Fibroblast of skin of right quadriceps (primary cell): Measurements from ENCODE around the gene SDK1.
"Not testable (repeated sequence)": the region's sequence is repeated elsewhere in the genome, so short reads cannot be mapped to it uniquely, and the experiment has no call there.

ENCODE experiments used
- DNase-seq: peaks from one replicate; pipeline ENCODE4 v3.0.0-alpha.2; 2013

Gene SDK1

DNA sequence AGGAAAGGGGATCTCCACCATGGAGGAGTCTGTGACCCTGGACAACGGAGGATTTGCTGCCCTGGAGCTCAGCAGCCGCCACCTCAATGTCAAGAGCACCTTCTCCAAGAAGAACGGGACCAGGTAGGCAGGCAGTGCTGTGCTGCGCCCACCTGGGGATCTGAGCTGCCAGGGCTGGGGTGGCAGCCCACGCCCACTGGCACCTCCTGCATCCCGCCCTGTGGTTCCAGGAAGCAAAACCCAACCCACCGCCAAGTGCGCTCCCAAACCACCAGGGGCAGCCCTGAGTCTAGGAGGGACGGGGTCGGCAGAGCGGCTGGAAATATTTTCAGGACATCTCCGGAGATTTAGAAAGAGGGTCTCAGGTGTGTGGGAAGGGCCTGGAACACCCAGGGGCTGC lies 940.7 kb downstream of the SDK1 start:
- no peak for DNase-seq

DNA sequence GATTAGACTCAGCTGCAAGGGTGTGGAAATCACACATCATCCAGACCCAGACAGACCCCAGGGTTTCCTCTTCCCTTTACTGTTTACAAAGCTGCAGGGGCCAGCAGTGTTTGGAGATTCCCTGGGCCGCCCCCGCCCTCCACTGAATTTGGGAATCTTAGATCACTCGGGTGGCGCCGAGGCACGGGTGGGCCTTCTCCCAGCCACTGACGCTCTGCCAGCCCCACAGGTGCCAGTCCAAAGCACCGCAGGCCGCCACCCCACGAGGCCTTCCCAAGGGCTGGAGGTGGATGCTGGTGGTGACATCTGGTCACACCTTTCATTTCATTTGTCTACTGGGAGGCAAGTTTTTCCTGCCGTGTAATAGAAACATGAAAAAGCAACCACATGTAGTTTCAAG lies 941.7 kb downstream of the SDK1 start:
- no peak for DNase-seq

DNA sequence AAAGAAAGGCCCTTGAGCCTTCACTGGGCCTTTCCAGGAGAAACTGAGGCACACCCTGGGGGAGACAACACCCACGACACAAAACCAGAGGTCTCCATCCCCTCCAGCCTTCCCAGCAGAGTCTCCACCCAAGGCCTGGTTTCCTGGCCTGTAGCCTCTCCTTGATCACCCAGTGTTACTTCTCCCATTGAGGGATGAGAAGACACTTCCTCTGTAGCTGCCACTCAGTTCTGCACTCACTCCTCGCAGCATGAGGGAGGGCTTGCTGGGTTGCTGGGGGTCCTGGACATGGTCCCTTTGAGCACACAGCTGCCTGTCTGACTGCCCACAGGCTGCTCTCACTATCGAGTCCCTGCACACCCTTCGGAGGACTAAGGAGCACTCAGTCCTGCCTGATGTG lies 943.0 kb downstream of the SDK1 start:
- no peak for DNase-seq

DNA sequence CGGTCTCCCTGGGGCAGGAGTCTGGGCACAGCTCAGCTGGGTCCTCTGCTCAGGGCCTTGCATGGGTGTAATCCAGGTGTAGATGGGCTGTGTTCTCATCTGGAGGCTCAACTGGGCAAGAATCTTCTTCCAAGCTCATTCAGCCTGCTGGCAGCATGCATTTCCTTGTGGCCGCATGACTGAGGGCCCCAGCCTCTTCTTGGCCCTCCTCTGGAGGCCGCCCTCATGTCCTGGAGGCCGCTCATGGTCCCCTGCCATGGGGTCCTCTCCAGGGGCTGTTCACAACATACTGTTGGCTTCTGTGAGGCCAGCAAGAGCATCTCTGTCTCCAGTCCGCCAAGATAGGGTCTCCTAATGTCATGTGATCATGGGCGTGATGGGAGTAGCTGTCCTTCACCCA lies 943.6 kb downstream of the SDK1 start:
- no peak for DNase-seq

DNA sequence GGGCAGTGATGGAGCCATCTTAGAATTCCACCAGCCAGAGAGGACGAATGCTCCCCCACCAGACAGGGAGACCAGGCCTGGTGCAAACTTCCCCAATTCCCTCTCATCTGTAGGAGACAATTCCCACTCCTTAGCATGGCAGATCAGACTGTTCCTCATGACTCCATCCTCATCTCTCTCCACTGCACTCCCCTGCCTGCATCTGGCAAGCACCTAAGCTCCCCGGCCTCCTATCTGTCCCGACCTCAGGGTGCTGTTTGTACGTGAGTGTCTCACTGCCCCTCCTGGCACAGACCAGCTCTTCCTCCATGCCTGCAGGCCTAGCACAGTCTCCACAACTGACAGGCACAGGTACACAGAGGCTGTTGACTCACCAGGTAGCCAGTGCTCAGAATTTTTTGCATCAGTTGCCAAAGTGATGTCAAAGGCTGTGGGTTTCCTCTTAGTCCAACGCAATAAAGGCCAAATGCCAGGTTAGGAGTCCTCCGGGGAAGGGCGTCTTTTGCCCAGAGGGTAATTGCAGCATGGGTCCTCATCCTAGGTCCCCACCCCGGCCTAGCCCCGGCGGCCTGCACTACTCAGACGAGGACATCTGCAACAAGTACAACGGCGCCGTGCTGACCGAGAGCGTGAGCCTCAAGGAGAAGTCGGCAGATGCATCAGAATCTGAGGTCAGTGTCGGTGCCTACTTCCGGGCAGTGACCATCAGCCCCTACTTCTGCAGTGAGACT lies 944.2 kb downstream of the SDK1 start:
- no peak for DNase-seq

DNA sequence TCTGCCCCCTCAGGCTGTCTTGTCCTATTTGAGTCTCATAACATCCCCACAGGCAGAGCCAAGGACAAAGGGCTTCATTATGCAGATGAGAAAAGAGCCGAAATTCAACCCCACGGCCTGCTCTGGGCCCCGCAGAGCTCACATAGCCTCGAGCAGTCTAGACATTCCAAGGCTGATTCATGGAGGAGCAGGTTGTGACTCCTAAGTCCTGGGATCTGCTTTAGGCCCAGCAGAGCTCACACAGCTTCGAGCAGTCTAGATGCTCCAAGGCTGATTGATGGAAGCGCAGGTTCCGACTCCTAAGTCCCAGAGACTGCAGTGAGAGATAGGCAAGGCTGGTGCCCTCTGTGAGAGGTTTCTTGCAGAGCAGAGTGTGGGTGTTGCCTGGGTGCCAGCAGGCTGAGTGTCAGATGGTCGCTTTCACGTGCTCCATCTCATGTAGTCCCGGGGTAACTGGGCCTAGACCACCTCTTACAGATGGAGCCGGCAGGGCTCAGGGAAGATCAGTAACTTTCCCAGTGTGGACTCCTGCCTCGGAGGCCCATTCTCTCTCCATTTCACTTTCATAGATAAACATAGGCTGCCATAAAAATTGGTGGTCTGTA lies 944.9 kb downstream of the SDK1 start:
- DNase-seq = no peak

DNA sequence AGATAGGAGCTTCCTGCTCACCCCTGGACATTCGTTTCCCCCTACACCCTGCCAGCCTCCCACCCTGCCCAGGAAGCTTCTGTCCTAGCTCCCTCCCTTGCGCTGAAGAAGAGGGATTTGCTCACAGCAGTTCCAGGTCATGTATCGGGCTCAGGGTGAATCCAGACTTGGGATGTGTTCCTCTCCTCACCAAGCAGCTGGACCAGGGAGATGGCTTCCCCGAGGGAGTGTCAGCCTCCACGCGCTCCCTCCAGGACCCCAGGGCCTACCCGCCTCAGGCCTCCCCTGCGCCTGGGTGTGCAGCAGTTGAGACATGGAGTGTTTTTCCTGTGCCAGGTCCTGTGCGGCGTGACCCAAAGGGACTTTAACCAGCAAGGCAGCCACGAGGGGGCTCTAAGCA lies 945.5 kb downstream of the SDK1 start:
- no peak for DNase-seq

DNA sequence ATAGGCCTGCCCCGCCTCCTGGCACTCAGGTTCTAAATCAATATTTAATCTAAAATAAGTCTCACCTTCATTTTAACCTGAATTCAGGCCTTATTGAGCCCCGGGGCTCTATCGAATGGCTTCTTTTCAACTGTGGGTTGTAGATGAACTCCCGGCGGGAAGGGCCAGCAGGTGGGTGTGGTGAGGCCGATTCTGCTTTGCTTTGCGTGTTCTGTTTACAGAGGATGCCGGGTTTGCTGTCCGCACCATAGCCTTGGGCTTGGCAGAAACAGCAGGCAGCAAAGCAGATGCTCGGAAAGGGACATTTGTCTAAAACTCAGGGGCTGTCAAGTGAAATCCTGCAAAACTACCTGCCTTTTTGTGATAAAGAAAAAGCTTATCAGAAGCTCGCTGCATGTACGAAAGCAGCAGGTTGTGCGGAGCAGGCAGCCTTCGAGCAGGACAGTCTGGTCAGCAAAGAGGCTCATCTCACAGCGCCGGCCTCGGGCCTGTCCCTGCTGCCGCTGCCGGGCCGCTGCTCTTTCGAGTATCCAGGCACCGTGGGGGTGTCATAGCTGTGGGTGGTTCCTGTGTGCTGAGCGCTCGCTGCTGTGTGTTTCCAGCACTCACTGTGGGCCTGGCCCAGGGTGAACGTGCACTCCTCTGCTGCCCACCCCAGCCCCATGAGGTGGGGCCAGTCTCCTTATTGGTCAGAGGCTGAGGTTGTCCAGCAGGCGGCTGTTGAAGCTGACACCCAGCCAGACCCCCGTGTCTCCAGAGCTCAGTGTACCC lies 946.2 kb downstream of the SDK1 start:
- no peak for DNase-seq

DNA sequence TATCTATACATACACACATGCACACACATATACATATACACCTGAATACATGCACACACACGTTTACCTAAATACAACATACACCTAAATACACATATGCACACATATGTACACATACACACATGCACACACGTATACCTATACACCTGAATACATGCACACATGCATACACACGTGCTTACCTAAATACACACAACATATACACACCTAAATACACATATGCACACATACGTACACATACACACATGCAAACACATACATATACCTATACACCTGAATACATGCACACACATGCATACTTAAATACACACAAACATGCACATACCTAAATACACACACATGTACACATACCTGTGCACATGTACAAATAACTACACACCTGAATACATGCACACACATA lies 947.2 kb downstream of the SDK1 start:
- no peak for DNase-seq

DNA sequence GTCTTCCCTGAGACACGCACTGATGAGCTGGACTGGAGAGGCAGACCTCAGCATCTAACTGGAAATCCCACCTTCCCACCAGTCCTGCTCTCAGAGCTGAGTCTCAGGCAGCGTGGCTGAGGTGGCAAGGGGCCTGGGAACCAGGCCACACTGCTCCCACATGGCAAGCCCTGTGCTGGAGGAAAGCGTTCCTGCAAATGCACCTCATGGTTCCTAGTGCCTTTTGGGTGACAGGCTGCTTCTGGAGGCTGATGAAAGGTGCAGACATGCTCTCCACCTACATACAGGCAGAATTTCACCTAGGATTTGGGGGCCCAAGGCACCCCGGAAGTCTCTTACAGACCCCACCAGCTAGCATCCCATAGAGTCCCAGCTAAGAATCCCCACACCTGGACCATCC lies 948.2 kb downstream of the SDK1 start:
- DNase-seq = no peak

DNA sequence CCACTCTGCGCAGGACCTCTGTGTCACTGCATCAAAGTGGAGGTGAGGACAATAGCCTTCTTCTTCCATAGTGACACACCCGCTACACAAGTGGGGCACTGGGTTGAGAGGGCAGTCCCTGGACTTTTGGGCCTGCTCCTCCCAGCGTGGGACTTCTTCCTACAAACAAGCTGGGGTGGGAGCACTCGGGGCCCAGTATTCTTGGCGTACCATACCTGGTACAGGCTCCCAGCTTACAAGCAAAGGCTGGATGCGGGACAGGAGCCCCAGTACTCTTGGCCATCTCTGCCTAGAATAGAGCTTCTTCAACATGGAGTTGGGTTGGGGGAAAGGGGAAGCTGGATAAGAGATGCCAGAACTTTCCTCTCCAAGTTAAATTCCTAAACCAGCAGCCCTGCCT lies 954.3 kb downstream of the SDK1 start:
- DNase-seq = no peak

DNA sequence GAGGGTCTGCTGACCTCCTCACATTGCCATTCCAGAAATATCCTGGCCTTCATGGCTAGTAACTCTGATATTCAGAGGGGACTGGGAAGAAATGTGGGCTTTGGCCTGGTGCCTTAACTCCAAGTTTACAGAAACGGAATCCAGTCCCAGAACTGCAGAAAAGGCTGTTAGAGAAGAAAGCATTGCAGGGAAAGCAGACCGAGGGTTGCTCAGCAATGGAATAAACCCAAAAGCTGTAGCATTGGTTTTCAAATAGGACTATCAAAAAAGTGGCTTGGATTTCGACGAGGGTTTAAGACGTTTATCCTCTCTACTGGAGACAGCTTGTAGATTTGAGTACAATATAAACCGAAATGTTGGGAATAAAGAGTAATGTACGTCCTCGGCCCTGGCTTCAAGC lies 955.2 kb downstream of the SDK1 start:
- DNase-seq = no peak

DNA sequence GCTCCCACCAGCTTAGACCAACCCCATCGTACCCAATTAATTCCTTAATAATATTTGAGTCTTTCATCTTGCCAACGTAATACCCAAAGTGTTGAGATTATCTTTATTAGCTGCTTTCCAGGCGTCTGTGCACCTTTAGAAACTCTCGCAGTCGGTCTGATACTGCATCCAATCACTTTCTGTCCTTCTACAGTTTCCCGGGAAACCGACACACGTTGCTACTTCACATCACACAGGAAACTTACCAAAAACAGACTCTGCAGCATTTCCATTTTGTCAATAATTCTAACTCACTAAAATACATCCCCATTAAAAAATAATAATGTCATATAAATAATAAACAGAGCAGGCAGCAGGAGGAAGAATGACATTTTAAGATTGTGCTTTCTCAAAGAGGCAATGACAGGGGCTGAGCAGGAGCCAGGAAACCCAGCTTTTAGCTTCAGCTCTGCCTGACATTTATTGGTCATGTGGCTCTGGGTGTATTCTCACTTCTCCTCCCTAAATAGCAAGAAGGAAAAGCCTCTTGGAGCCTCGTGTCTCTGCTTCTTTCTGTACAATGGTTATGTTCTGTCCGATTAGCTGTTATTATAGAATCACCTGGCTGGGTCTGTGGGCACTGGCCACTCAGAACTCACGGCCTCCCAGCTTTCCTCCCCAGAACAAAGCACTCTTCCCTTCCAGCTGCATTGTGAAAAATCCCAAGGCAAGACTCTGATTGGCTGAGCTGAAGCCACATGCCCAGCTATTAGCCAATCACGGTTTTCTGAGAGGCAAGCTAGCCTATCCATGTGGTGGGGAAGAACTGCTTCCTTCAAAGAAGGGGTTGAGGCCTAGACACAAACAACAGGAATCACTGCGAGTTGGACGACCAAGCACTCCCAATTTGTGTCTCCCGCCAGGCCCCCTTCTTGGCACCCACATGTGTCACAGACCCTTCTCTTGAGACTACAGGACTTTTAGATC lies 956.4 kb downstream of the SDK1 start:
- DNase-seq = no peak

DNA sequence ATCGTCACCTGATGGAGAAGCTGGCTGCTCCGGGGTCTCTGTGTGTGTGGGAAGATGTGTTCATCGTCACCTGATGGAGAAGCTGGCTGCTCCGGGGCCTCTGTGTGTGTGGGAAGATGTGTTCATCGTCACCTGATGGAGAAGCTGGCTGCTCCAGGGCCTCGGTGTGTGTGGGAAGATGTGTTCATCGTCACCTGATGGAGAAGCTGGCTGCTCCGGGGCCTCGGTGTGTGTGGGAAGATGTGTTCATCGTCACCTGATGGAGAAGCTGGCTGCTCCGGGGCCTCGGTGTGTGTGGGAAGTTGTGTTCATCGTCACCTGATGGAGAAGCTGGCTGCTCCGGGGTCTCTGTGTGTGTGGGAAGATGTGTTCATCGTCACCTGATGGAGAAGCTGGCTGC lies 959.1 kb downstream of the SDK1 start:
- DNase-seq = not testable (repeated sequence)

DNA sequence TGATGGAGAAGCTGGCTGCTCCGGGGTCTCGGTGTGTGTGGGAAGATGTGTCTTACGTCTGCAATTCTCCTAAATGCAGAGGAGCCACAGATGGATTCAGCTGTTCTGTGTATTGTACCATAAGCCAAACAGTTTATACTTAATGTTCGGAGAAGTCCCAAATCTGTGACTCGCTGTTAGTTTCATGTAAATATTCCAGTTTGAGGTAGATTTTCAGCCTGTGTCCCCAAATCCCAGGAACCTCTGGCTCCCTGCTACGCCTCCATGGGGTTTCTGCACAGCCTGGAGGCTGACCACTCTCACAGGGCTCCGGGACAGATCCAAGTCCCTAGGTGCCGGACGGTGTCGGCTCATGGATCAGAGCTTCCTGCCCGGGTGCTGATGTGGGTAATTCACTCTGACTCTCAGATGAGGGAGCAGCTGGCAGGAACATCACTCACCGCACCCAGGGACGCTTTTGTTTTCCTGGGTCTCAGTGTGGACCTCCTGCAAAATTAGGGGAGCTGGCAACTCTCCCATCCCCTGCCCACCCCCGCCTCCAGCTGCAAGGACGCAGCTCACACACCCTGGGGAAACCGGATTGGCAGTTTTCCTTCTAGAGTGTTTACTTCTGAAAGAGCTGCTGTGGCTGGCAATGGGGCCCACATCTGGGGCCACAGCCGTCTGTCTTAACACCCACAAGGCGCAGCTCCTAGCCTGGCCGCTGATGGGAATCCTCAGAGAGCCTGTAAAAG lies 960.0 kb downstream of the SDK1 start:
- DNase-seq = no peak

DNA sequence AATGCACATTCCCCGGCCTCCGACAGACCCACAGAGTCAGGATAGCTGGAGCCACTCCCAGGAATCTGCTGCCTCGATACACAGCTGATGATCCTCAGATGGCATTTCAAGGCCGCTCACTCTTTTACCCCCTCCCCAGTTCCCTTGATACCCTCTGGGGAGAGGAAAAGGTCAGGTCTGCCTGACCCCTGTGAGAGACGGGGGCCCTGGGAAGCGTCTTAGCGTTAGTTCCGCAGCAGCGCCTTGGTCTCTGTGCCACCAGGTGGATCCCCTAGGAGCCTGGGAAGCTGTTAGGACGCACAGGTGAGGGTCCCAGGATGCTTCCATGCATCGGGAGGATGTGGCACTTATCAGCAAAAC lies 960.5 kb downstream of the SDK1 start:
- no peak for DNase-seq

DNA sequence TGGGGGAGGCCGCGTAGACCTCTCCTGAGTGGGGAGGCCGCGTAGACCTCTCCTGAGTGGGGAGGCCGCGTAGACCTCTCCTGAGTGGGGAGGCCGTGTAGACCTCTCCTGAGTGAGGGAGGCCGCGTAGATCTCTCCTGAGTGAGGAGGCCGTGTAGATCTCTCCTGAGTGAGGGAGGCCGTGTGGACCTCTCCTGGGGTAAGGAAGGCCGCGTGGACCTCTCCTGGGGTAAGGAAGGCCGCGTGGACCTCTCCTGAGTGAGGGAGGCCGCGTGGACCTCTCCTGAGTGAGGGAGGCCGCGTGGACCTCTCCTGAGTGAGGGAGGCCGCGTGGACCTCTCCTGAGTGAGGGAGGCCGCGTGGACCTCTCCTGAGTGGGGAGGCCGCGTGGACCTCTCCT lies 963.2 kb downstream of the SDK1 start:
- DNase-seq = not testable (repeated sequence)

DNA sequence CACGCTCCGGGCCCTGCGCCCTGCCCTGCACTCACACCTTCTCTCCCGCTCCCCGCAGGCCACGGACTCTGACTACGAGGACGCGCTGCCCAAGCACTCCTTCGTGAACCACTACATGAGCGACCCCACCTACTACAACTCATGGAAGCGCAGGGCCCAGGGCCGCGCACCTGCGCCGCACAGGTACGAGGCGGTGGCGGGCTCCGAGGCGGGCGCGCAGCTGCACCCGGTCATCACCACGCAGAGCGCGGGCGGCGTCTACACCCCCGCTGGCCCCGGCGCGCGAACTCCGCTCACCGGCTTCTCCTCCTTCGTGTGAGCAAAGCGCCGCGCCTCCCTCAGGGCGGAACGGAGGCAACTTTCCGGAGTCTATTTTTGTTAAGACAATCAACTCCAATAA lies 964.0 kb downstream of the SDK1 start:
- no peak for DNase-seq

DNA sequence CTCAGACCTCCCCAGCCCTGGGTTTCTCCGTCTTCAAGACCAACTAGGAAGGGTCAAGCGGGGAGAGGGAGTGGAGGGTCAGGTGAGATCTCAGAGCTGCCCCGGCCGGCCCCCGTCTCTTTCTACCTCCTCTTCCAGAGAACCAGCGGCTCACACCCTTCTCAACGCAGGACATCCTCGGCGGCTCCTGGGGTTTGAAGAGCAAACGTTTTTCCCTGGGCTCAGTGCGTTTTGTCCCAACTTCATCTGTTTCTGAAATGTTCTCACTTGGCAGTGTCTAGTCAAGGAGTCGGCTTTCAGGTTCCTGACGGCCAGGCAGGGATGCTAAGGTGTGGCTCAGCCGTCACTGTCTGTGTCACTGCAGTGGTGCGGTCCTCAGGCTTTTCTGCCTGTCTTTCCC lies 964.6 kb downstream of the SDK1 start:
- DNase-seq = no peak

DNA sequence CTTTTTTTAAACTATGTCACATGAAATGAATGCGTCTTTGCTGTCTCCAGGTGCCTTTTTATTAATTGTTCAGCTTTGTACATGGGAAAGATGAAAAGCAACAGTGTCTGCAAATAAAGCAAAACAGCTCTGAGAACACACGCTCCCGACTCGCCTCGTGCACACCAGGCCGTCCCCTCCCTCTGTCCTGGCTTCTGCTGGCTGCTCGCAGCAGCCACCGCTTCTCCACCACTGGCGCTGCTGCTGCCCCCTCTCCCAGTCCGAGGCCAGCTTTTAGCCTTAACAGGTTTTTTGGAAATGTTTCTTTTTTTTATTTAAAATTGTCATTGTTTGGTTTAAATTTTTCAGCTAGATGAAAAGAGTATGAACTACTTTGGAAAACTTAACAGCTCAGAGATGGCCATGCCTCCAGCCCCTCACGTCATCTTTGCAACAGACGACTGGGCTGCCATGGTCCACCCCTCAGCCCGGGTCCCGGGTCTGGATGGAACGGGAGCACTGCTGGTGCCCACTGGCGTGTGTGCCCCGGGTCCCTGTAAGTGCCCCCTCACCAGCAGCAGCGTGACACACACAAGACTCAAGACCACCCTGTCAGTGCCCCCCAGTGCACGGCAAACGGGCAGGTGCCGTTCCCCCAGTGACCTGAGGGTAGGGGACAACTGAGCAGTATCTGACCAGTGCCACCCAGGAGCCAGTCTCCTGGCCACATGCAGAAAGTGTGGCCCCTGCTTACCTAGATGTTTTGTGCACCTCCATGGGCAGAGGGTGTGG lies 965.4 kb downstream of the SDK1 start:
- DNase-seq = no peak

DNA sequence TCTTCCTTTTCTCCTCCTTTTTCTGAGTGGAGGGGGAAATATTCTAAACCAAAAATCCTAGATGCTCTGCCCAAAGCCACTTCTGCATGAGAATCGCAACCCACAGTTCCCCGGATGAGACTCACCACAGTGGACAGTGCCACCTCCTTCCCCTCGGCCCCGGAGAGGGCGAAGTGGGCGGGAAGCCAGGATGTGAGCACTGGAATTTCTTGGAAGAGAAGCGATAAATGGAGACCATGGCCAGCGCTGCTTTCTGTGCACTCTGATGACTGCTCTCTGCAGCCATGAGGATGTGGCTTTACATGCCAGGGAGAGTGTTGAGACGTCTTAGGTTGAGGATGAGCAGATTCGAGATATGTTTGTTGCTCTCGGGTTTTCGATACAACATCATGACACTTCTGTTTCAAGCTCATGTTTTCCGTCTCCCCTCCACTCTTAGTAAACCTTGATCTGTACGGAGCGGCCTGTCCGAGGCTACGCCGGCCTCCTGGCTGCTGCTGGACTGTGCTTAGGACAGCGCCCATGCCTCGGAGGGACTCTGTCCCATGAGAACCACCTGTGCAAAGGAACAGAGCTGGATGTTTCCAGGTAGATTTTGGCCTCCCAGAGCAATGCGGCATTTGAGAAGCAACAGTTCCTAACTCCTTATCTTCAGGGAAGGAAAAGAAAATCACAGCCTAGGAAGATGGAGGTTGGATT lies 966.4 kb downstream of the SDK1 start:
- DNase-seq = no peak
